HepG2 (cell line): ENCODE measurements around the gene DLEC1. TPM values are rescaled to one million over a fixed set of nuclear protein-coding genes. Genes with fewer than 3 reads are reported as not detected.

Source experiments
- ATM ChIP-seq: fragments of 450-650 bp; IDR thresholded peaks from 2 replicates; pipeline ENCODE4 v1.7.1; 2017; ENCODE audit warnings: mild to moderate bottlenecking, borderline replicate concordance
- BORCS8-MEF2B ChIP-seq: sonication (generic); formaldehyde crosslinking; IDR thresholded peaks from 2 replicates; pipeline ENCODE4 v1.8.0; 2022; ENCODE audit warnings: mild to moderate bottlenecking, missing genetic modification reagents
- ETS1 ChIP-seq: sonication (generic); formaldehyde crosslinking; IDR thresholded peaks from 2 replicates; pipeline ENCODE4 v1.4.0; 2020; ENCODE audit warnings: missing genetic modification reagents
- MXI1 ChIP-seq: IDR thresholded peaks from 3 replicates; pipeline ENCODE4 v1.6.1; 2012; ENCODE audit warnings: low read depth, low read length, inconsistent platforms, borderline replicate concordance
- MYNN ChIP-seq: sonication (generic); formaldehyde crosslinking; IDR thresholded peaks from 2 replicates; pipeline ENCODE4 v1.4.0; 2020; ENCODE audit warnings: mild to moderate bottlenecking, low read depth, missing genetic modification reagents
- NAIF1 ChIP-seq: sonication (generic); formaldehyde crosslinking; IDR thresholded peaks from 2 replicates; pipeline ENCODE4 v1.5.0; 2020; ENCODE audit warnings: mild to moderate bottlenecking, missing genetic modification reagents, borderline replicate concordance
- RARA ChIP-seq: IDR thresholded peaks from 2 replicates; pipeline ENCODE4 v1.6.1; 2016; ENCODE audit warnings: missing genetic modification reagents, missing compliant biosample characterization
- SP5 ChIP-seq: IDR thresholded peaks from 2 replicates; pipeline ENCODE4 v1.6.1; 2016; ENCODE audit warnings: low read depth, borderline replicate concordance
- ZBTB1 ChIP-seq: sonication (generic); formaldehyde crosslinking; IDR thresholded peaks from 2 replicates; pipeline ENCODE4 v1.4.0; 2020; ENCODE audit warnings: missing genetic modification reagents, borderline replicate concordance
- ZNF24 ChIP-seq: fragments of 450-650 bp; IDR thresholded peaks from 2 replicates; pipeline ENCODE4 v1.6.1; 2017; ENCODE audit warnings: antibody characterized with exemption, mild to moderate bottlenecking
- ZNF354B ChIP-seq: sonication (generic); formaldehyde crosslinking; IDR thresholded peaks from 2 replicates; pipeline ENCODE4 v1.8.0; 2022; ENCODE audit warnings: mild to moderate bottlenecking, missing genetic modification reagents
- ZNF552 ChIP-seq: sonication (generic); formaldehyde crosslinking; IDR thresholded peaks from 2 replicates; pipeline ENCODE4 v1.9.0; 2022; ENCODE audit warnings: missing genetic modification reagents, mild to moderate bottlenecking, borderline replicate concordance
- ZNF746 ChIP-seq: sonication (generic); formaldehyde crosslinking; IDR thresholded peaks from 2 replicates; pipeline ENCODE4 v1.8.0; 2022; ENCODE audit warnings: mild to moderate bottlenecking, missing genetic modification reagents
- ZNF75D ChIP-seq: sonication (generic); formaldehyde crosslinking; IDR thresholded peaks from 2 replicates; pipeline ENCODE4 v1.8.1; 2023; ENCODE audit warnings: missing genetic modification reagents, mild to moderate bottlenecking, borderline replicate concordance
- ZNF766 ChIP-seq: sonication (generic); formaldehyde crosslinking; IDR thresholded peaks from 2 replicates; pipeline ENCODE4 v1.5.0; 2020; ENCODE audit warnings: missing genetic modification reagents, borderline replicate concordance
- ZNF782 ChIP-seq: sonication (generic); formaldehyde crosslinking; IDR thresholded peaks from 2 replicates; pipeline ENCODE4 v1.4.0; 2020; ENCODE audit warnings: missing genetic modification reagents, mild to moderate bottlenecking, borderline replicate concordance
- polyA plus RNA-seq, 8 experiments: library from polyadenylated mRNA; depleted of rRNA in 3 of 8; stranded (reverse) in 7 of 8; unstranded in 1 of 8; fragments of >200 nt; fragmentation: Illumina TruSeq in 4 of 8; extraction: Trizol in 4 of 8; gene quantifications; 2 replicates each; pipeline versions ENCODE4 v1.2.1 to v1.2.3, GENCODE V29; 2011 to 2016; ENCODE audit warnings: low read depth in 4 of 8, missing spikeins in 1 of 8, mixed read lengths in 1 of 8; ENCODE audit not compliant: insufficient read depth in 1 of 8
- total RNA-seq, 5 experiments: library from RNA; depleted of rRNA; stranded (reverse); fragments of >200 nt; fragmentation: Illumina TruSeq; extraction: Trizol; gene quantifications; 2 replicates each; pipeline ENCODE4 v1.2.3, GENCODE V29; 2016; ENCODE audit warnings: low read depth in 1 of 5
- TF ChIP-seq, protein P1 (sequence below): IDR thresholded peaks from 2 replicates; pipeline ENCODE4 v1.6.1; 2016; ENCODE audit warnings: mild to moderate bottlenecking, missing biosample characterization, missing genetic modification reagents
- TF ChIP-seq, protein P2 (sequence below): sonication (generic); formaldehyde crosslinking; IDR thresholded peaks from 2 replicates; pipeline ENCODE4 v1.5.0; 2020; ENCODE audit warnings: mild to moderate bottlenecking, missing genetic modification reagents
- TF ChIP-seq, protein P3 (sequence below): sonication (generic); formaldehyde crosslinking; IDR thresholded peaks from 2 replicates; pipeline ENCODE4 v1.9.0; 2022; ENCODE audit warnings: missing genetic modification reagents, mild to moderate bottlenecking, borderline replicate concordance
- TF ChIP-seq, protein P4 (sequence below): sonication (generic); formaldehyde crosslinking; conservative IDR thresholded peaks from 2 replicates; pipeline ENCODE4 v1.5.0; 2020; ENCODE audit warnings: missing genetic modification reagents
- TF ChIP-seq, protein P5 (sequence below): IDR thresholded peaks from 2 replicates; pipeline ENCODE4 v1.6.1; 2016

The DLEC1 gene
- total and polyA plus RNA-seq, 2 of the 13 experiments (the other 11 are each of a cell fraction or from before 2014, with no cell fraction given) = 0.09 TPM; not detected in 1

DNA sequence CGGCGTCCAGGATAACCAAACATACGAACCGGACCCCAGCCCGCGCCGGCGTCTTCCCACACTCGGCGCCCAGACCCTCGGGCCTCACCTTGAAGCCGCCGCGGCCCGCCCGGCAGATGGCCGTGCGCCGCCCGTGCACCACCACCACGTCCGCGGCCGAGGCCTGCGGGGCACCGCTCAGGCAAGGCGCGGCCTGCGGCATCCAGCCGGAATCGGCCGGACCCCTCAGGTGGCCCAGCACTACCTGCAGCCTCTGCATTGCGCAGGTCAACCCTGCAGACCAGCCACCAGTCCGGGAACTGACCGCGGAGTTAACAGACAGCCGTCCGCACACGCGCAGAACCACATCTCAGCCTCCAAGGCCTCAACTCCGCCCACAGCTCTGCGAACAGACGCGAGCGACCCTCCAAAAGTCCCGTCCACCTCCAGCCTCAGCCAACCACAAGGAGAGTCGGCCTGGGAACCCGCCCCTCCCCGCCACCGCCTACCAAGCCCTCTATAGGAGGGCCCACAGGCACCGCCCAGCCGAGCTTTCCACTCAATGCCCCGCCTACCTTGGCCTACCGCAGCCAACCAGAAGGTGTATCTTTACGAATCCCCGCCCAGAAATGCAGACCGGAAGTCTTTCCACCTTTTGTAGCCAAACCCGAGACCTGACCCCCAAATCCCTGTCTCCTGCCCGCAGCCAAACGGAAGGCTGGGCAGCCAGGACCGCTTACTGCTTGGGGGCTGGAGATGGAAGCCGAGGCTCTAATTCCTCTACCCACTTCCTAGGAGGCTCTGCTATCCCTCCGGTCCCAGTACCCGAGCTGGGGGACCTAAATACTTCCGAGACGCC lies 98.0 kb downstream of the DLEC1 start, which contains the start of gene ACAA1 (continued):
- TF ChIP-seq BORCS8-MEF2B (CRISPR knock-in tag) (peak; percentile 69; the same call in 1 of the 2 replicates), SP5 (CRISPR knock-in tag) (peak; percentile 71), ZBTB1 (CRISPR knock-in tag) (no peak), RARA (CRISPR knock-in tag) (no peak; the same call in 1 of the 2 replicates), ZNF24 (no peak), MXI1 (peak; percentile 65; the same call in 1 of the 3 replicates), ZNF782 (CRISPR knock-in tag) (no peak; the same call in 1 of the 2 replicates), ZNF75D (no peak), ETS1 (CRISPR knock-in tag) (no peak), ATM (no peak), ZNF552 (CRISPR knock-in tag) (no peak), ZNF354B (no peak), ZNF766 (CRISPR knock-in tag) (no peak), MYNN (CRISPR knock-in tag) (no peak), NAIF1 (CRISPR knock-in tag) (no peak), ZNF746 (CRISPR knock-in tag) (no peak; the same call in 1 of the 2 replicates)
- TF ChIP-seq, protein P1, sequence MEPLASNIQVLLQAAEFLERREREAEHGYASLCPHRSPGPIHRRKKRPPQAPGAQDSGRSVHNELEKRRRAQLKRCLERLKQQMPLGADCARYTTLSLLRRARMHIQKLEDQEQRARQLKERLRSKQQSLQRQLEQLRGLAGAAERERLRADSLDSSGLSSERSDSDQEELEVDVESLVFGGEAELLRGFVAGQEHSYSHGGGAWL (CRISPR knock-in tag) = no peak
- TF ChIP-seq, protein P2, sequence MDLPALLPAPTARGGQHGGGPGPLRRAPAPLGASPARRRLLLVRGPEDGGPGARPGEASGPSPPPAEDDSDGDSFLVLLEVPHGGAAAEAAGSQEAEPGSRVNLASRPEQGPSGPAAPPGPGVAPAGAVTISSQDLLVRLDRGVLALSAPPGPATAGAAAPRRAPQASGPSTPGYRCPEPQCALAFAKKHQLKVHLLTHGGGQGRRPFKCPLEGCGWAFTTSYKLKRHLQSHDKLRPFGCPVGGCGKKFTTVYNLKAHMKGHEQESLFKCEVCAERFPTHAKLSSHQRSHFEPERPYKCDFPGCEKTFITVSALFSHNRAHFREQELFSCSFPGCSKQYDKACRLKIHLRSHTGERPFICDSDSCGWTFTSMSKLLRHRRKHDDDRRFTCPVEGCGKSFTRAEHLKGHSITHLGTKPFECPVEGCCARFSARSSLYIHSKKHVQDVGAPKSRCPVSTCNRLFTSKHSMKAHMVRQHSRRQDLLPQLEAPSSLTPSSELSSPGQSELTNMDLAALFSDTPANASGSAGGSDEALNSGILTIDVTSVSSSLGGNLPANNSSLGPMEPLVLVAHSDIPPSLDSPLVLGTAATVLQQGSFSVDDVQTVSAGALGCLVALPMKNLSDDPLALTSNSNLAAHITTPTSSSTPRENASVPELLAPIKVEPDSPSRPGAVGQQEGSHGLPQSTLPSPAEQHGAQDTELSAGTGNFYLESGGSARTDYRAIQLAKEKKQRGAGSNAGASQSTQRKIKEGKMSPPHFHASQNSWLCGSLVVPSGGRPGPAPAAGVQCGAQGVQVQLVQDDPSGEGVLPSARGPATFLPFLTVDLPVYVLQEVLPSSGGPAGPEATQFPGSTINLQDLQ (CRISPR knock-in tag) = no peak
- TF ChIP-seq, protein P3, sequence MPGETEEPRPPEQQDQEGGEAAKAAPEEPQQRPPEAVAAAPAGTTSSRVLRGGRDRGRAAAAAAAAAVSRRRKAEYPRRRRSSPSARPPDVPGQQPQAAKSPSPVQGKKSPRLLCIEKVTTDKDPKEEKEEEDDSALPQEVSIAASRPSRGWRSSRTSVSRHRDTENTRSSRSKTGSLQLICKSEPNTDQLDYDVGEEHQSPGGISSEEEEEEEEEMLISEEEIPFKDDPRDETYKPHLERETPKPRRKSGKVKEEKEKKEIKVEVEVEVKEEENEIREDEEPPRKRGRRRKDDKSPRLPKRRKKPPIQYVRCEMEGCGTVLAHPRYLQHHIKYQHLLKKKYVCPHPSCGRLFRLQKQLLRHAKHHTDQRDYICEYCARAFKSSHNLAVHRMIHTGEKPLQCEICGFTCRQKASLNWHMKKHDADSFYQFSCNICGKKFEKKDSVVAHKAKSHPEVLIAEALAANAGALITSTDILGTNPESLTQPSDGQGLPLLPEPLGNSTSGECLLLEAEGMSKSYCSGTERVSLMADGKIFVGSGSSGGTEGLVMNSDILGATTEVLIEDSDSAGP = peak; percentile 29; the same call in 1 of the 2 replicates
- TF ChIP-seq, protein P4, sequence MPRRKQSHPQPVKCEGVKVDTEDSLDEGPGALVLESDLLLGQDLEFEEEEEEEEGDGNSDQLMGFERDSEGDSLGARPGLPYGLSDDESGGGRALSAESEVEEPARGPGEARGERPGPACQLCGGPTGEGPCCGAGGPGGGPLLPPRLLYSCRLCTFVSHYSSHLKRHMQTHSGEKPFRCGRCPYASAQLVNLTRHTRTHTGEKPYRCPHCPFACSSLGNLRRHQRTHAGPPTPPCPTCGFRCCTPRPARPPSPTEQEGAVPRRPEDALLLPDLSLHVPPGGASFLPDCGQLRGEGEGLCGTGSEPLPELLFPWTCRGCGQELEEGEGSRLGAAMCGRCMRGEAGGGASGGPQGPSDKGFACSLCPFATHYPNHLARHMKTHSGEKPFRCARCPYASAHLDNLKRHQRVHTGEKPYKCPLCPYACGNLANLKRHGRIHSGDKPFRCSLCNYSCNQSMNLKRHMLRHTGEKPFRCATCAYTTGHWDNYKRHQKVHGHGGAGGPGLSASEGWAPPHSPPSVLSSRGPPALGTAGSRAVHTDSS = peak; percentile 53; the same call in 1 of the 2 replicates
- TF ChIP-seq, protein P5, sequence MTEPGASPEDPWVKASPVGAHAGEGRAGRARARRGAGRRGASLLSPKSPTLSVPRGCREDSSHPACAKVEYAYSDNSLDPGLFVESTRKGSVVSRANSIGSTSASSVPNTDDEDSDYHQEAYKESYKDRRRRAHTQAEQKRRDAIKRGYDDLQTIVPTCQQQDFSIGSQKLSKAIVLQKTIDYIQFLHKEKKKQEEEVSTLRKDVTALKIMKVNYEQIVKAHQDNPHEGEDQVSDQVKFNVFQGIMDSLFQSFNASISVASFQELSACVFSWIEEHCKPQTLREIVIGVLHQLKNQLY (CRISPR knock-in tag) = no peak
